Activated T-helper 1 cell treated with Interleukin-2 at 50 U/mL for 16 hours (primary cell): Measurements from ENCODE around the gene NTF4.
A peak's percentile ranks its signal among the peaks of the same experiment; 100 is the strongest.
"Not testable (repeated sequence)": the region's sequence is repeated elsewhere in the genome, so short reads cannot be mapped to it uniquely, and the experiment has no call there.

ENCODE experiments used
- DNase-seq: peaks from one replicate; pipeline ENCODE4 v3.0.0-alpha.2; 2020; ENCODE audit warnings: low read depth

NTF4 gene

DNA sequence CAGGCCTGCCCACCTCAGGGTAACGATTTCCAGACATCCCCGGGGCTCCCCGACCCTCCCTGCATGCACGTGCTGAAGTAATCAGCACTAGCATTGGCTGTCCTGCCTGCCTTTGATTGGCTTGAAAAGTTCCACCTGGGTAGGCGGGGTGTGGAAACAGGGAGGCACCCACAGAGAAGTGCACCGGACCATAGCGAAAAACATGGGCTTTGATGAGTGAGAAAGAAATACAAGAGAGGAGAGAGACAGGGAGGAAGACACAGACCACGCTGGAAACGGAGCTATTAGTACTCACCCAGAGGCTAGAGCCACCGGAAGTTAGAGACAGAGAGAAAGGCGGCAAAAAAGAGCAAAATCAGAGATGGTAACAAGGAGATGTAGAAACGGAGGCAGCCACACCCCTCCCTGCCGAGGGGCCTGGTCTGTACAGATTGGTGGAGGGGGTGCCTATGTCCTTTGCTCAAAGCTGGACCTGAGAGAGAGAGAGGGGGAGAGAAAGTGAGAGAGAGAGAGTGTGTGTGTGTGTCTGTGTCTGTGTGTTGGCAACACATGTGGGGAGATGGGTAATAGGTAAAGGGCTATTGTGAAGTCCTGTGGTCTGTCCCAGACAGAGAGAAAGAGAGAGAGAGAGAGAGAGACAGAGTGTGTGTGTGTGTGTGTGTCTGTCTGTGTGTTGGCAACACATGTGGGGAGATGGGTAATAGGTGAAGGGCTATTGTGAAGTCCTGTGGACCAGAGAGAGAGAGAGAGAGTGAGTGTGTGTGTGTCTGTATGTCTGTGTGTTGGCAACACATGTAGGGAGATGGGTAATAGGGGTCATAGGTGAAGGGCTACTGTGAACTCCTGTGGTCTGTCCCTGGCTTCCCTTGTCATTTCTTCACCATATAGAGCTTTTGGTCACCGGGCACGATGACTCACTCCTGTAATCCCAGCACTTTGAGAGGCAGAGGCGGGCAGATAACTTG lies 43.4 kb downstream of the NTF4 start:
- DNase-seq, result no peak

DNA sequence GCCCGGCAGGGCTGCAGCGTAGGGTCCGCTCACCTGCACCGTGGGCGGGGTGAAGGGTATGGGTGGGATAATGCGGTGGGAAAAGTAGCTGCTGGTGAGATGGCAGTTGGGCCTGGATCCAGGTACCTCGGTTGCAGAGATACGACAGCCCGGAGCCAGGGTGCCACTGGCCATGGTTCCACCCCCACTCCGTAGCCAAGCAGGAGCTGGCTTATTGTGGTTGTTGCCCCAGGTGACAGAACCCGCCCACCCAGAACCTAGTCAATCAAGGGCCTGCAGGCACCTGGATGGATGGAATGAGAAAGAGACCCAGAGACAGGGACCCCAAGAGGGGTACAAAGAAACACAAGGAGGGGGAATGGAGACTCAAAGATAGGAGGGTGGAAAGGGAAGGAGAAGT lies 44.3 kb downstream of the NTF4 start:
- no peak for DNase-seq

DNA sequence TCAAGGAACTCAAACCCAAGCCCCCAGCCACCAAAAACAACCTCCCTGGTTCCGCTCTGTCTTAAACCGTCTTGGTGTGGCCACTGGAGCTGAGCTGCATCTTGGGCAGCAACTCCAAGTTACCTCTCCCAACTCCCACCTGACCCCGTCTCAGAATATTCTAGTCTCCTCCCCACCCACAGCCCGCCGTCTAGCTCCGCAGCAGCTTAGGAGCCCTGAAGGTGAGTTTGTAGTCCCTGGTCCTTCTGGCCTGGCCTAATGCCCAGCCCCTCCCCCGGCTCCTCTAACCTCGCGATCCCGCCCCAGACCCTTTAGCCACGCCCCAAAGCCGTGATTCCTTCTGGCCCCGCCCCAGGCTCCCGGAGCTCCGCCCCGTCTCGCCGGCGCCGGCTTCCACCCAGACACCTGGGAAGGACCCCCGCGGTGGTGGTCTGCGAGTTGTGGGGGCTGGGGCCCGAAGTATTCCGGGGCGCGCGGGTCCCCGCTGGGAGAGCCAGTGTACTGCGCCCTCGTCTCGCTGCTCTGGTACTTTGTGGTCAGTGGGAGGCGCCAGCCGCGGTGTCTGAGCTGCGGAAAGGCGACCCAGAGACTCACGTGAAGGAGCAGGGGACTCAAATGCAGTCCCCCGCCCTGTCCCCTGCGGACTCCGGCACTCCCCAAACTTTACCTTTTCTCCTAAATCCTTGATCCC lies 45.2 kb downstream of the NTF4 start:
- peak; percentile 43 for DNase-seq

DNA sequence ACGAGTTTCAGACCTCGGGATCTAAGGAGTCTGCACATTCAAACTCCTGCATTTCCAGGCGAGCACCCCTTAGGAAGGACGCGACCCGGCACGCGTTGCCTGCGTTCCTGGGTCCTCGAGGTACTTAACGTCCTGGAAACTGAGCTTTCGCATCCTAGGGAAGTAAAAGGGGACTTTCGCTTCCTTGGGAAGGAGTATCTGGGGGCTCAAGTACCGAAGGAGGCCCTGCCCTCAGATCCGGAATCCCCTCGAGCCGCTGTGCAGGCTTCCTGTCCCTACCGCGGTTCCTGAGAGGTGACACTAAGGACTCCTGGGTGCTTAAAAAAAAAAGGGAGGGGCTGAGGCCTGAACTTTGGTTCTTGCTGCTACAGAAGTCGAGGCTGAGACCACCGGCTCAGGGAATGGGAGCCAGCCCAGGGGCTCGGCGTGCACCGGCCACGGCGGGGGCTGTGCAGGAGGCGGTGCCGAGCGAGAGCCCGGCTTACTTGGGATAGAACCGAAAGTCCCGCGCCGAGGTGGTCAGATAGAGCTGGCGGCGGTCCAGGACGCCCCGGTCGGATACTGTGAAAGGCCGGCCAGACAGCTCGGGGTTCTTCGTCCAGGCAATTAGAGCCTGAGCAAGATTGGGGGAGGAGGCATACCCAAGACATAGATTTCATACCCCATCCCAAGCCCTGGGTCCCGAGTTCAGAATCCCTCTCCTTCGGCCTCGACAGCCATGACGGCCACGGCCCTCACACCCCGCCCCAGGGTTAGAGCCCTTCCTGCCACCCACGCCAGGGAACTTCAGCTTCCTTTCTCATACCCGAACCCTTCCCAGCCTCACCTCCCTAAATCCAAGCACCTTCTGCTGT lies 46.0 kb downstream of the NTF4 start:
- not testable (repeated sequence) for DNase-seq

DNA sequence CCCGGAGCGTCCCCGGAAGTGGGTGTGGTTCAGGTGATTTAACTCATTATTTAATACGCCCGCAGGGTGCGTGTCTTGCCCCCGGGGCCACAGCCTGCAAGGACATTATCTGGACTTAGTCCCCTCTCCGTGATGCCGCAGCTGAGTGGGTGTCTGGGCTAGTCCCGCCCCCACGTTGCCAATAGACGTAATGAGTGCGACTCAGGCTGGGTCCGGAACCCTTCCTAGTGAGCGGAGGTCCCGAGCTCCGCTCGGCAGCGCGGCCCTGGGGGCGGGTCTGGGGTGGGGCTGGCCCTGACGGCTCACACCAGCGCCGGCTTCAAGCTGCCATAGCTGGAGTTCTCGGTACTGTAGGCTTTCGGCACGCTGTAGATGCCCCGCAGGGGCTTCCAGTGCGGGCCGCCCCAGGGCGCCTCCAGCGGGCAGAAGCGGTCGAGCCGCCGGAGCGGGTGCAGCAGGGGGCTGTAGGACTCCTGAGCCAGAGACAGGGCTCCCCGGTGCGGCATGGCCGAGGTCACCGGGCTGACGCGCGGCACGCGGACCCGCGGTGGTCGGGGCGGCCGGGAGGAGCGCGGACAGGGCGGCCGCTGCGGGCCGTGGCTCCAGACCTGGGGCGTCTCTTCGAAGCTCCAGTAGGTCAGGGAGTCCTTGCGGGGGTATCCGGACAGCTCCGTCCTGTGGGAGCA lies 46.8 kb downstream of the NTF4 start:
- peak; percentile 50 for DNase-seq

DNA sequence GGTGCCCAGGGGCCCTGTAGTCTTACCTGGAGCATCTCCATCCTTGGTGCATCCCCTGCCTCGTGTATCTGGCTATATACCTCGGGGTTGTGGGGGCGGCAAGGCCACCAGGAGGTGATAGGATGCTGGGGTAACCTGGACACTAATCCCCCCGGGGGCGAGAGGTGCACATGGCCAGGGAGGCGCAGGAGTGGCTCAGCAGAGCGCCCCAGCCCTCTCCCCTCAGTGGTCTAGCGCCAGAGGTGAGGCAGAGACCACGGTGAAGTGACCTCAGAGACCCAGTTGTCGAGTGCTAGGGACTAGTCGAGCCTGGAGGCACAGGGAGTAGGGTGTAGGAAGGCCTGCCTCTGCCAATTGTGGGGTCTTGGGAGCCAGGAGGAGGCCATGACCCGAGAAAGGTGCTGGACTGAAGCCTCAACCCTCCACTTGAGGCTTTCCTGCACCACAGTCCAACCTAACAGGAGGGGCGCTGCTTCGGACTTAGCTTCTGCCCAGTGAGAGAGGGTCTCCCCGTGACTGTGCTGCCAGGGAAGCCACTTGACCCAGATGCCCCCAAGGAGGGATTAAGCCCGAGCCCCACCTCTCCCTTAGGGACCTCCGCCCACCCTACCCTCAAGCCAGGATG lies 47.5 kb downstream of the NTF4 start, which contains the start of gene LHB:
Gene LHB, minus strand, starts transcription at position 51 of the 625 bp plus-strand sequence. Its CDS starts 10 bp downstream, at position 41.
- no peak for DNase-seq

DNA sequence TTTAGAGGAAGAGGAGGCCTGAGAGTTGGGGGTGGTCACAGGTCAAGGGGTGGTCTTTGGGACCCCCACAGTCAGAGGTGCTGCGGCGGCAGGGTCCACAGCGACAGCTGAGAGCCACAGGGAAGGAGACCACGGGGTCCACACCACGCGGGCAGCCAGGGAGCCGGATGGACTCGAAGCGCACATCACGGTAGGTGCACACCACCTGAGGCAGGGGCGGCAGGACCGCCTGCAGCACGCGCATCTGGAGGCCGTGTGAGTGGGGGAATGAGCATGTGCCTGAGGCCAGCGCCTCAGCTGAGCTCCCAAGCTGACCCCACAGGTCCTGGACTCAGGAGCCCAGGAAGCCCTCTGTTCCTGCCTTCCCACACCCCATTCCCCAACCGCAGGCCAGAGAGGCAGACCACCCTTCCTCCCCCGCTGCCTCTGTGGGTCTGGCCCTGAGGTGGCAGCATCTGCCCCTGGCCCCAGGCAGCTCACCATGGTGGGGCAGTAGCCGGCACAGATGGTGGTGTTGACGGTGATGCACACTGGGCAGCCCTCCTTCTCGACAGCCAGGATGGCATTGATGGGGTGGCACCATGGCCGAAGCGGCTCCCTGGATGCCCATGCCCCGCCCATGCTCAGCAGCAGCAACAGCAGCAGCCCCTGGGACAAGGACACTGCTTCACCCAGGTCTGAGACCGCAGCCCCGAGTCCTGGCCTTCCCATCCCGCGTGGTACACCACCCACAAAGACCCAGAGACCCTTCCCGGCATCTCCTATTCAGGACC lies 48.4 kb downstream of the NTF4 start:
- no peak for DNase-seq

DNA sequence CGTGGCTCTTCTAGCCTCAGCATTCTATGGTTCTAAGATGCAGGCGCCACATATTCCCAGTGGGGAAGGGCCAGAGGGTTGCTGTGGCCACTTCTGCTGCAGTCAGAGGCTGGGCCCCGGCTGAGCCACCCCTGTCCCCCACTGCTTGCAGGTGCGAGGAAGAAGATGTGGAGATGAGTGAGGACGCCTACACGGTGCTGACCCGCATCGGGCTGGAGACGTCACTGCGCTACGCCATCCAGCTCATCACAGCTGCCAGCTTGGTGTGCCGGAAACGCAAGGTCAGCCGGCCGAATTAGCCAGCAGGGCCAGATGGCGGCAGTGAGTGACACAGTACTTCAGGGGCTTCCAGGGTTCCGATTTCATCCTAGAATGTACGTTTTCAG lies 49.8 kb downstream of the NTF4 start:
- no peak for DNase-seq

DNA sequence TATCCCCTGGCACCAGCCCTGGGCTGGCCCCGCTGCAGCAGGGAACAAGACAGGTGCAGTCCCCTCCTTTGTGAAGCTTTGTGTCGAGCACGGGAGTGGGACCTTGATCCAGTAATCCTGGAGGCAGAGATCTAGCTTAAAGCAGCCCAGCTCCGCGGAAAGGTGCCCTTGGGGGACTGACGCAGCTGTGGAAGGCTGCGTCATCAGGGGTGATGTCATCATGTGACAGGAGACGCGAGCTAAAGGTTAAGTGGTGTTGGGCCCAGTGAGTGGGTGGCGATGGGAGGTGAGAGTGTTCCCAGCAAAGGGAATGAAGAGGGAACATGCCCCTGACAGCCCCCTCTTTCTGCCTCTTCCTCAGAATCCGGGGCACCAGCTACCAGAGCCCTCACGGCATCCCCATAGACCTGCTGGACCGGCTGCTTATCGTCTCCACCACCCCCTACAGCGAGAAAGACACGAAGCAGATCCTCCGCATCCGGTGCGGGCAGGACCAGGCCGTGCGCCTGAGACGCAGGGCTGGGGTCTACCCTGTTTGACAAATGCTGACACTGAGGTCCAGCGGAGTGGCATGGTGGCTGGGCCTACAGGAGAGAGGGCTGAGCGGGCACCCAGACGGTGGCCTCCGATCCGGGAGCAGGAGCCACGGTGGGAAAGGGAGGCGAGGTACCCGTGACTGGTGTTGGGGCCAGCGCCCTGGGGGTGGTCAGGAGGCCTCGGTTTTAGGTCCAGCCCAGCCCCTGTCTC lies 50.3 kb downstream of the NTF4 start:
- DNase-seq, result no peak

DNA sequence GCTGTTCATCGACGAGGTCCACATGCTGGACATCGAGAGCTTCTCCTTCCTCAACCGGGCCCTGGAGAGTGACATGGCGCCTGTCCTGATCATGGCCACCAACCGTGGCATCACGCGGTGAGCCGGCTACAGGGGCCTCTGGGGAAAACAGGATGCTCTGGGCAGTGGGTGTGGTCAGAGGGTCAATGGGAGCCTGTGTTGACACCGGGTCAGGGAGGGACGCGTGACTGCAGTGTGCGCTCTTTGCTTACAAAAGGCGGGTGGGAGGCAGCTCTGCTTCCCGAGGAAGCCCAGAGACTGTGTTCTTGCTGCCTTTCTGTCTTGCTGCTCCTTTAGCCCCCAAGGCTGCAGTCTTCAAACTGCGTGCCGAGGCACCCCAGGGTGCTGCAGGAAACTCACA lies 53.4 kb downstream of the NTF4 start:
- no peak for DNase-seq
